ENCODE data around the gene MAN1A1.

MAN1A1 gene

DNA sequence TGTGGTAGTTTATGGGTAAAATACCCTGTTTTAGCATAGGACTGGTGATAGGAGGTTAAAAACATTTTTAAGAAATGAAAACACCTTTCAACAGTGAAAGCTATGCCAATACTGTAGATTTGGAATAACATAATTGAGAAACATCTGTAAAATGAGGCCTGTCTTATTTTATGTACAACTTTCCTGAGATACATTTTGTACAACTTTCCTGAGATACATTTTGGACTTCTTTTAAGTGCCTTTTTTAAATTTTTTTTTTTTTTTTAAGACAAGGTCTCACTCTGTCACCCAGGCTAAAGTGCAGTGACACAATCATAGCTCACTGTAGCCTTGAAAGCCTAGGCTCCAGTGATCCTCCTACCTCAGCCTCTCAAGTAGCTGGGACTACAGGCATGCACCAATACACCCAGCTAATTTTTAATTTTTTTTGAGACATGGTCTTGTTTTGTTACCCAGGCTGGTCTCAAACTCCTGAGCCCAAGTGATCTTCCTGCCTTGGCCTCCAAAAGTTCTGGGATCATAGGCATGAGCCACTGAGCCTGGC is 84.6 kb downstream of the MAN1A1 start:
- DNase-seq: no peak

DNA sequence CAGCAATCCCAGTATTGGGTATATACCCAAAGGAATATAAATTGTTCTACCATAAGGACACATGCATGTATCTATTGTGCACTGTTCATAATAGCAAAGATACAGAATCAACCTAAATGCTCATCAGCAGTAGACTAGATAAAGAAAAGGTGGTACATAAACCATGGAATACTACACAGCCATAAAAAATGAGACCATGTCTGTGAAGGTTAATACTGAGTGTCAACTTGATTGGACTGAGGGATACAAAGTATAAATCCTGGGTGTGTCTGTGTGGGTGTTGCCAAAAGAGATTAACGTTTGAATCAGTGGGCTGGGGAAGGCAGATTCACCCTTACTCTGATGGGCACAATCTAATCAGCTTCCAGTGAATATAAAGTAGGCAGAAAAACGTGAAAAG is 86.9 kb downstream of the MAN1A1 start:
- no peak for DNase-seq

DNA sequence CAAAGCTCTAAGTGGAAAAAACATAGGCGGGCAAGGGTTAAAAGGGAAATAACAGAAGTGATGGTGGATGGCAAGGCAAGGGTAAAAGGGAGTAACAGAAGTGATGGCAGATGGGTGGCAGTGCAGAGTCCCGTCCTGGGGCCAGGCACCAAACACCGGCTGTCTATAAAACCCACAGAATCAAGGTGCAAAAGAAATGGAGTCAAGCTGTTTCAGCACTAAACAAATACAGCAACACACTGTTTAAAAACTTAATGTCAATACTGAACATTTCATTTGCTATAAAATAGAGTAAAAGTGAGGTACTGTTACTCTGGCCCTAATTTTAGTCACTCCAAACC is 87.6 kb downstream of the MAN1A1 start:
- DNase-seq: no peak

DNA sequence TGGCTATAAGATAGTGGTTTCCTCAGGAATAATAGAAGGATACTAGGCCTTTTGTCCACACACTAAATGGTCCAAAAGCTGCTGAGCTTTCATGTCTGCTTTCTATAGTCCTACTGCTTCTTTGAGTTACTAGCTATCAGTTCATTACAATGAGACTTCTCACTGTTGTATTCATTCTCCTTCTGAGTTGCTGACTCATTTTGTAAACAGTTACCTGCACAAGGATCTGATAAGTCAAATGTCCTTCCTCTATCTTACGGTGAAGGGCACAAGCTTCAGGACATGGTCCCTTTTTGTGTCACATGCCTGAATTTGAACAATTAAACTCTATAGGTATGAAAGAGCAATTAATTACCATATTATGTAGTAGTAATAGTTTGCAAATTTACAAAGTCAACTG is 90.5 kb downstream of the MAN1A1 start:
- no peak for DNase-seq

DNA sequence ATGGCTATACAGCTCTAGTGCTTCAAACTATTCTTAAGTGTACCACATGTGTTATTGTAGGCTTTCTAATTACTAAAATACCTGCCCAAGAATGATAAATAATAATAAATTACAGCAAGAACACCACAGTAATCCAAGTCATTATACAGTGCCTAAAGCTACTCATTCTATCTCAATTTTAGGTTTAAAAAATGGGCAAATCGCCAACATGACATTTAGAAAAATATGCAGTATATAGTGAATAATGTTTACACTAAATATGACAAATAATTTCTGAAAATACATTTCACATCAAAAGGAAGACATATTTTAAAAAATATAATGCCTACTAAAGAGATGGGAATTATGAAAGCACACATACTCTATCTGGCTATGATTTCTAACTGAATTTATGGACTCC is 91.8 kb downstream of the MAN1A1 start:
- no peak for DNase-seq

DNA sequence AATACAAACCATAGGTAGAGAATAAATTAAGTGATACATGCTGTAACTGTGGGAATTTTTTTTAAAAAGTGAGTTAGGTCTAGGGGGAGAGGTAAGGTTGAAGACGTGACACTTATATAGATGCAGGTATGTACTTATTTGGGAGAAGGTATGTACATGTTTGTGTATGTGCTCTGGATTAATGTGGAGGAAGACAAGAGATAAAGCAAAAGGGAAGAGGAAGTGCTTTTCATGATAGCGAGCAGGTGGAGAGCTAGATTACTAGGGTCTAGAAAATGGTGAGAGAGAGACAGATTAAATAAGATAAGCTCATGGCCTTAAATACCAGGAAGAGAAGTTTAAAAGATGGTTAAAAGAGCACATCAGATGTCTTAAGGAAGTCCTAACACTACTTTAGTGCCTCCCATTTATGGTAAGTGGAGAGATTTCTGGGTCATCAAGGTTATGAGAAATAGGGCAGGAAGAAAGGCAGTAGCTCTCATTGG is 92.5 kb downstream of the MAN1A1 start:
- DNase-seq: no peak

DNA sequence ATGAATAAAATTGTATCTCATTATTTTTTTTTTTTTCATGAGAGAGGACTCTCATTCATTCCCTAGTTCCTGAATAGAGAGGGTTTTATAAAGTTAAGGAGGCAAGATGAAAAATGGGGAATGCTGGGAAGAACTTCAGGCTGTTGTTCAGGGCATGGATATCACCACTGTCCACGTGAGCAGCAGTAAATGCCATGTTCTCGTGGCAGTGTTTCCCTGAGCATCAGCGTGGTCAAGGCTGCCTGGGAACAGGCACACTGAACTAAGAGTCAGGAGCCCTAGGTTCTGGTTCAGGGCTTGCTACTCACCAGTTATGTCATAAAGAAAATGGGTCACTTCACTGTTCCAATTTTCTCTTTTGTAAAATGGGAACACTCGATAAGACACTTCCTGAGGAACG is 93.2 kb downstream of the MAN1A1 start:
- DNase-seq: no peak

DNA sequence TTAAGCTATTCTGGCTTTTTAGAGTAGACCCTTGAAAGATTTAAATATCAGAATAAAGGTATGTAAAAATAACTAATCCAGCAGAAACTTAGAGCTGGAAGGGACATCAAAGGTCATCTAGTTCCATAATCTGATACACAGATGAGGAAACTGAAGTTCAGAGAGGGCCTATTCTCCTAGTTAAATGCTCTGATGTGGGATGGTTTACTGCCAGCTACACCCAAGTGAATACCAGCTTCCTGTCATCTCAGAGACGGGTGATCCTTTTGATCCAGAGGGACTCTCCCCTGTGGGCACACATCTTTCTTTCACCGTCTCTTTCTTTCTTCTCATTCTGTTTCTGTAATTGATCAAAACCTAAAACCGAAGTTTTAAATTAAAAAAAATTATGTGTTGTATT is 94.1 kb downstream of the MAN1A1 start:
- DNase-seq: no peak

DNA sequence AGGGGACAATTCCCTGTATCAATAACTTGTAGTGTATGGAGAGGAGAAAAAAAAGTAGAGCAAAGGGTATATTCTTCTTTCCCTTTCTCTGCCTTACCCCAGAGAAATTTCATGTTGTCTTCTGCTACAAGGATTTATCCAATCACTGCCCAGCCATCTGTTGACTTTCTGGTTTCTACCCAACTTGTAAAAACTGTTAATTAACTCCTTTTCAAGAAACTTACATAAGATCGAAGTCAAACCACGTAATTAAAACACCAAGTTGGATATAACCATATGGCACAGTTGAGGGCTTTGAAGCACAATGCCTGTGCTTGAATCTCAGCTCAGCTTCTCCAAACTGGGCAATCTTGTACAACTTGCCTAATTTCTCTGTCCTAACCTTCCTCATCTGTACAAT is 99.5 kb downstream of the MAN1A1 start:
- DNase-seq: no peak

DNA sequence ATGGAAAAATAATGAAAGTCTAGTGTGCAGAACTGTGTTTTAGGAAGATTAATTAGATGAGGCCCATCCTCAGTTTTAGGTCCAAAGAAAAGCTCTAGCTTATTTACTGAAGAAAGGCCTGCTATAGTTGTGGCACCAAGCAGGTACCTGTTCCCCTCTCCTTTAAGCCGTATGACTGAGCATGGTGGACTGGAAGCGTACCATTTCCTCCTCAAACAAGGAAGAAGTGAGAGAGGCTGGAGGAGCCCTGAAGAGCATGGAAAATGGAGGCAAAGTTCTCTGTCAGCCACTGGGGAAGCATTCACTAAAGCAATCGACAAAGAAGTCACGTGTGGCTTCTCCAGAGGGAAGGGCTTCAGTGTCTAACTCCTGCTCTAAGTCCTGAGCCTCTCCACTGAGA is 100.2 kb downstream of the MAN1A1 start:
- DNase-seq: no peak

DNA sequence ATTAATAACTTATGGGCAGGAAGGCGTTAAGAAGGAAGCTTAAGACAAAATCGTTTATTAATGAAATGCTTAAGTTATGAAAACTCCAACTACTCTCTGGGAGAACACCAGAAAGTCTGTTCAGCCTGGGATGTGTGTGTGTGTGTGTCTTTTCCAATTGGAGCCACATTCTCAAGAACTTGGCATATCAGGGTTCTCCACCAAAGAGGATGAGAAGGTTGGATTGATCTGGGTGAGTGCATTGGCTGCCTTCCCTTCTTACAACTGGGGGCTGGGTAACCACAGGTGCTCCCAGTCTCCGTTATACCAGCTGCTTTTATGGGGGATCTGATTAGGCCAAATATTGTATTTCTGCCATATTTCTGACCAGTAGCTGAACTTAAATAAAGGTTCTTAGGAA is 102.1 kb downstream of the MAN1A1 start:
- no peak for DNase-seq

DNA sequence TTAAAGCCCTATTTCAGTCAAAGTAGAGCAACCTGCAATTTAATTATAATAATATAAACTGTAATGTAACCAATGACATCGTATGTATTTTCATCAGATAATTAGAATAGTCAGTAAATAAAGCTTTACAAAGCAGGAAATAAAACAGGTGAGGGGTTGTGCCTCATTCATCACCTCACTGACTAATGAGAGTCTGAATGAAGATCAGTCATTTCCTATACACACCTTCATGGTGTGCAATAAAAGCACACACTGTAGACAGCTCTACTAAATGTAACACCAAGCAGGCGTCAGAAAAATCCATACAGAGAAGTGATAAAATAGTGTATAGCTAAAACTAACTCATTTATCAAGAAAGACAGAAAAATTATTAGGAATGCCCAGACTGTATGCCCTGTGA is 105.9 kb downstream of the MAN1A1 start:
- DNase-seq: no peak

DNA sequence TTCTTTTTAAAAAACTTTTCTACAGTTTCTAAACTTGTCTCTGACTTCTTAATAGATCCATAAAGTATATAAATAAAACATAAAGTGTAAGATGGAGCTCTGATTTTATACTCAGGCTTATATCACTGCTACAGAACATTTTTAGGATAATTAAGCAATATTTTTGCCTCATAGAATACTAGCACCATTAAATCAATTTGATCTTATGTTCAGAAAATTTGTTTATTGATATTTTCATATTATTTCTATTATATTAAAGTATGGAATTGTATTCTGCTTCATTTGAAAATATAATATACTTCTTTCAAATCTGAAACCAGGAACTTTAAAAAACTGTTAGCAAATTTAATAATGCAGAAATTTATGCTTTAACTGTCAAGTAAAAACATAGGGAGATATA is 106.5 kb downstream of the MAN1A1 start:
- no peak for DNase-seq

DNA sequence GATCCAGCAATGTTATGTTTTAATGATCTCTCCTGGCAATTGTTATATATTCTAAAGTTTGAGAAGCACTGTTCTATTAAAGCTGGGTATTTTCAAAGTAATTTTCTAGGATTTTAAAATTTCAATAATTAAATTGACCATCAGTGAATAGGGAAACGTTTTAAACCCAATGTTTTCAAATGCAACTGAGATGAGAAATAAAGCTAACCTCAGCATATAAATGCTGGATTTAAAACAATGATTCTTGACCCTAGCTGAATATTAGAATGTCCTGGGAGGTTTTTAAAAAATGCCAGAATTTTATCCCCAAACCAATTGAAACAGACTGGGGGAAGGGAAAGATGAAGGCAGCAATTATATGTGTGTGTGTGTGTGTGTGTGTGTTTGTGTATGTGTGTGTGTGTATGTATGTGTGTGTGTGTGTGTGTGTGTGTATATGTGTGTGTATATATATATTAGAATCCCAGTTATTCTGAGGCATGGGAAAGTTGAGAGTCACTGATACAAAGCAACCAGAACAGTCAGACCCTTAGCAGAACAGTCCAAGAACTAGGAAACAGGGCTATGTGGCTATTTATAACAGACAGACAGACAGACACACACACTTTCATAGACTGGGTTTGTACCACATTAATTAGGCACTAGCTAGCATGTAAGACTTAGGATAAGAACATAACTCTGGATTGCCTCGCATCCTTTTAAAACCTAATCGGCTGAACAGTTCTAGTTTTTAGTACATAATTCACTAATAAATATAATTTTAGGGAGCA is 107.8 kb downstream of the MAN1A1 start:
- no peak for DNase-seq

DNA sequence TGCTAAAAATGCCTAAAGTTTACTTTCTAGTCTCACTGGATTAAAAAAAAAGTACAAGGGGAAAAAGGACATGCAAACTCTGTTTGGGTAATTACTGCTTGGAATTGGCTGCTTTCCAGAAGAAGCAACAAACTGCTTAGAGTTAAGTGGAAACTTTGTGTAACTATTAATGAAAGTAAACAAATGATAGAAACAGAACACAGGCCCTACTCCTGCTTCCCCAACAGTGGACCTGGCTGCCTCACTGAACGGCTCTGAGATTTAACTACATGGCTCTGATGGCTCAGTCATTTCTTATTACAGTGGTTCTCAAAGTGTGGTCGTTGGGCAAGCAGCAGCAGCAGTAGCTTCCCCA is 108.5 kb downstream of the MAN1A1 start:
- peak; percentile 25 for DNase-seq

DNA sequence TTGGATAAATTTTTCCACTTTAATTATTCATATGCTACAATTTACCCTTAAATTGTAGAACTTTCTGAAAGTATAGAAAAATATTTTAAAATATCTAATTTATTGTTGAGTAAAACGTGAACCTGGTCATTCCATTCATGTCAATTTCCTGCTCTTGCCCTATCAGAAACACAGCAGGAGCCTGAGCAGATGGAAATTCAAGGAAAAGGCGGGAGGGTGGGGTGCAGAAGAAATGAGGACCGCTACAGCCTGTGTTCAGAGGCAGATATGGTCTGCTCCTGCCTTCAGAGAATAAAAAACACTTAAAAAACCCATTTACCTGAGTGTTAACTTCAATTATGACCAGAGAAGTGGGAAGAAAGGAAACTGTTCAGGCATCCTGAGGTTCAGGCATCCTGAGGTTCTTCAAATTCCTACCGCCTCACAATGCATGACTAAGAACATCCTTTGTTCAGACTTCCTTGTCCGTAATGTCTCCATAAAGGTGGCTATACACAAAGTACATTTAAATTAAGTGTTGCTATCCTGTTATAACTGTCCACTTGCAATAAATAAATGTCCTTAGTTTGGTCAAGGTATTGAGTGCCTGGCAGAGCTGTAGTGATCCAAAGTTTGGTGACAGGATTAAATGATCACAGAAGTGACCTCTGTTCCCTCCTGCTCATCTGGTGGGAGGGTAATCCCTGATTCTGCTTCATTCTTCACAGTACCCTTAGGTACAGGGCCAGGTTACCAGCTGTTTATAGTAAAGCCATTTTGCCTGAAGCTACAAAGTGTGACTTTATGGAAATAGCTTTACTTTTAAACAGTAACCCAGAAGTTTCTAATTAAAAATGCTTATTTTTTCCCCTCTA is 109.1 kb downstream of the MAN1A1 start:
- no peak for DNase-seq

DNA sequence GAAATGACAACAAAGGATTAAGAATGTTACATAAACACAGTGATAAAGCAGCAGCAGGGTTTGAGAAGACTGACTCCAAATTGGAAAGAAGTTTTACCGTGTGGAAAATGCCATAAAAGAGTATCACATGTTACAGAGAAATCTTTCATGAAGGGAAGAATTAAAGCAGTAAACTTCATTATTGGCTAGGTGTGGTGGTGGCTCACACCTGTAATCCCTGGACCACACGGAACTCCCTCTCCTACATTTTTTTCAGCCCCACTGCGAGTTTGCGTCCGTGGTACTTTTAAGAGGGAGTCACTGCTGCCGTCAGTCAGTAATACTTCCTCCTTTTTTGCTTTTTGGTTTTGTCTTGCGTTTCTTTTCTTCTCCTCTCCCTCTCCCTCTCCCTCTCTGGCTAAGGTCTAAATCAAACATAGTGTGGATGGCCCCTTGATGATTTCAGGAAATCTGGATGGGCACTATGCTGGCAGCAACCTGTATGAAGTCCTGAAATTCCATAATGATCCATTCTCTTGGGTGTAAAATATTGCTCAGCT is 112.3 kb downstream of the MAN1A1 start:
- no peak for DNase-seq

DNA sequence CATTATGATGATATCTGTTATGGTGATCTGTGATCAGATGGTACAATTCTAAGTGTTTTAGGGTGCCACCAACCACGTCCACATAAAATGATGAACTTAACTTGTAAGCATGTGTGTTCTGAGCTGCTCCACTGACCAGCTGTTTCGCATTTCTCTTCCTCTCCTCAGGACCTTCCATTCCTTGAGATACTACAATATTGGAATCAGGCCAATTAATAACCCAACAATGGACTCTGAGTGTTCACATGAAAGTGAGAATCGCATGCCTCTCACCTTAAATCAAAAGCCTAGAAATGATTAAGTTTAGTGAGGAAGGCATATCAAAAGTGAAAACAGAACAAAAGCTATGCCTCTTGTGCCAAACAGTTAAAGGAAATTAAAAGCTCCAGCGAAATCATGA is 114.6 kb downstream of the MAN1A1 start:
- DNase-seq: no peak

DNA sequence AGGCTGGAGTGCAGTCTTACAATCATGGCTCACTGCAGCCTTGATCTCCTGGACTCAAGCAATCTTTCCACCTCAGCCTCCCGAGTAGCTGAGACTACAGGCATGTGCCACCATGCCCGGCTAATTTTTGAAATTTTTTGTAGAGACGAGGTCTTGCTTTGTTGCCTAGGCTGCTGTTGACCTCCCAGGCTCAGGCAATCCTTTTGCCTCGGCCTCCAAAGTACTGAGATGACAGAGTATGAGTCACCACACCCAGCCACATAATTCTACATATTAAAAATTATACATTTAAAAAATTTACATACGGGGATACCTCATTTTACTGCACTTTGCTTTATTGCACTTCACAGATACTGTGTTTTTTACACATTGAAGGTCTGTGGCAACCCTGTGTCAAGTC is 115.1 kb downstream of the MAN1A1 start:
- DNase-seq: no peak

DNA sequence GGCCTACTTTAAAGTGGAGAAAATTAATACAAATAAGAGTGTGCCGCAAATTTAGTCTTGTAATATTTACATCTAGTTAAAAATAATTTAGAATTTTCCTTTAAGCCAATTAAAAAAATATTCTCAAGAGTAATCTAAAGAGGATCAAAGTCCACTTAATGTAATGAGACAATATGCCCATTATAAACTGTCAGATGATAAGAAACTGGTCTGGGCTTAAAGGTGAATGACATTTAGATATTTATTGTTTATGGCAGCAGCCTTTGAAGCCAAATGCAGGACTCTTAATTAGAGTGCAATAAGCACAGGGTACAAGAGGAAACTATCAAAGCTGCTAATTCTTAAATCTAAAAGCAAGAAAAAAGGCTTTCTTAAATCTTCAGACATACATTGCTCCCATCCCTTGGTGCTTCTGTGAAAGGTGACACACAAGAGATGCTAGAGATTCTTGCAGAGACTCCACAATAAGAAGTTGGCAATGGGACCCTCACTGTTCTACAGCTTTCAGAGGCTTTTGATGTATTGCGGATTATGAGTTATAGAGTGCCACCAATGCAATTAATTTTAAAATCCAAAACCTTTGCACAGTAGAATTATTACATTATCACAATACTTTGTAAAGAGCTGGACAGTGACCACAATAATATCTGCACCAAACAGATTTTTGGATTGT is 116.1 kb downstream of the MAN1A1 start:
- no peak for DNase-seq

DNA sequence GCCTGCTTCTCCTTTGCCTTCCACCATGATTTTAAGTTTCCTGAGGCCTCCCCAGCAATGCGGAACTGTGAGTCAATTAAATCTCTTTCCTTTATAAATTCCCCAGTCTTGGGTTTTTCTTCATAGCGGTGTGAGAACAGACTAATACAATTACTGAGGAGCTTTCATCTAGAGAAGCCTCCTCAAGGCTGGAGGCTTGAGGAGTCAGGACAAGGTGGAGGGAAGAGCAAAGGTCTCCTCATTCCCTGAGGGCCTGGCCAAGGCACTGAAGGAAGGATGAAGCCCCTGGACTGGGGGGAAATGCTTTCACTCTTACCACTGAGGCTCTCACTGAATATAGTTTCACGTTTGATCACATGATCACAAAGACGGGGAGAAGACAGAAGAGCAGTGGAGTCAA is 118.2 kb downstream of the MAN1A1 start:
- no peak for DNase-seq

DNA sequence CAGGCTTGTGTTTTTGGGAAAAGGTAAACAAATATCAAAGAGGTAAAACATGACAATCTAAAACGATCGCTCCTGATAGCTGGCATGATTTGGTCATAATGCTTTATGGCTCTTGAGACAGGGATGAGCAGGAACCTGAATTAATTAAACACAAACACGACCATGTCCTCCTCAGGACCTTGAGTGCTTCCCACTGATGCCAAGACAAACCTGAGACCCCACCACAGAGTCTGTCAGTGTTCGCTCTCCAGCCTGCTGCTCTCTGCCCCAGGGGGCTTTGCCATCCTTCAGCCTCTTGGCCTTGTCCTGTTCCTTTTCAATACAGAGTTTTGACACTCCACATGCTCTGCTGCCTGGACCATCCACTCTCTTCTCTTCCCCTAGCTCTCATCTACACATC is 119.4 kb downstream of the MAN1A1 start:
- DNase-seq: no peak

DNA sequence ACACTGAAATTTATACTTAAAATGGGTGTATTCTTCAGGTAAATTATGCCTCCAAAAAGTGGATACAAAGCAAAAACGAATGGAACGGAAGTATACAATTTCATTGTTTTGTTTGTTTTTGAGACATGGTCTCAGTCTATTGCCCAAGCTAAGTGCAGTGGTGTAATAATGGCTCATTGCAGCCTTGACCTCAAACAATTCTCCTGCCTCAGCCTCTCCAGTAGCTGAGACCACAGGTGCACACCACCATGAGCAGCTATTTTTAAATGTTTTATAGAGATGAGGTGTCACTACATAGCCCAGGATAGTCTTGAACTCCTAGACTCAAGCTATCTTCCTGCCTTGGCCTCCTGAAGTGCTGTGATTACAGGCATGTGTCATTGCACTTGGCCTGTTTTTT is 122.2 kb downstream of the MAN1A1 start:
- no peak for DNase-seq
